HEK293 (cell line): Measurements from ENCODE around the gene MLN.

Source experiments
- CTCF ChIA-PET: fragments of 350-600 bp; formaldehyde crosslinking; extraction: SDS; loops from one replicate; lab custom pipeline; 2021; ENCODE audit warnings: antibody characterized with exemption; lab: Yijun Ruan, JAX
- POLR2A ChIA-PET: fragments of 300-600 bp; formaldehyde crosslinking; extraction: SDS; loops from one replicate; lab custom pipeline; 2020; ENCODE audit warnings: antibody characterized with exemption, inconsistent platforms; lab: Yijun Ruan, JAX
- H3K27ac ChIP-seq: fragments of 200-500 bp; sonication (Bioruptor generic); 2 replicates; pipeline ENCODE4 v1.5.1; 2014; ENCODE audit warnings: low read depth, low read length, control low read depth, inconsistent platforms; ENCODE audit errors: extremely low read depth
- H3K36me3 ChIP-seq, 2 experiments: fragments of 200-500 bp in 1 of 2; sonication (Bioruptor generic) in 1 of 2; 1 replicate in 1 of 2; 2 replicates in 1 of 2; pipeline ENCODE4 v1.5.1; 2014 to 2017; ENCODE audit warnings: inconsistent platforms in 2 of 2, low read length in 2 of 2; ENCODE audit not compliant: control insufficient read depth in 2 of 2, insufficient read depth in 1 of 2
- H3K4me1 ChIP-seq: fragments of 200-500 bp; sonication (Bioruptor generic); 2 replicates; pipeline ENCODE4 v1.5.1; 2014; ENCODE audit warnings: mild to moderate bottlenecking, low read length, inconsistent platforms; ENCODE audit not compliant: control insufficient read depth, insufficient read depth
- H3K4me3 ChIP-seq: 2 replicates; pipeline ENCODE4 v1.5.1; 2011; ENCODE audit warnings: low read depth, mild to moderate bottlenecking, control low read depth, low read length, moderate library complexity
- H3K9me3 ChIP-seq: fragments of 200-500 bp; sonication (Bioruptor generic); 2 replicates; pipeline ENCODE4 v1.5.1; 2014; ENCODE audit warnings: low read depth, low read length, inconsistent platforms; ENCODE audit not compliant: control insufficient read depth, insufficient read depth
- EGR2 ChIP-seq: fragments of 450-650 bp; formaldehyde crosslinking; IDR thresholded peaks from 2 replicates; pipeline ENCODE4 v1.5.1; 2016; ENCODE audit warnings: low read depth, missing biosample characterization, missing genetic modification characterization
- FEZF1 ChIP-seq: fragments of 450-650 bp; formaldehyde crosslinking; IDR thresholded peaks from 2 replicates; pipeline ENCODE4 v1.5.1; 2016; ENCODE audit warnings: missing biosample characterization, missing genetic modification characterization
- GLI2 ChIP-seq: fragments of 450-650 bp; formaldehyde crosslinking; IDR thresholded peaks from 2 replicates; pipeline ENCODE4; 2017; ENCODE audit warnings: missing biosample characterization, missing genetic modification characterization, low read depth, borderline replicate concordance
- HOXD13 ChIP-seq: sonication (generic); formaldehyde crosslinking; IDR thresholded peaks from 2 replicates; pipeline ENCODE4 v1.8.0; 2022; ENCODE audit warnings: missing genetic modification reagents, borderline replicate concordance
- MEIS1 ChIP-seq: sonication (generic); formaldehyde crosslinking; IDR thresholded peaks from 2 replicates; pipeline ENCODE4 v1.8.1; 2022; ENCODE audit warnings: missing genetic modification reagents, mild to moderate bottlenecking, borderline replicate concordance
- ZBTB20 ChIP-seq: fragments of 450-650 bp; formaldehyde crosslinking; IDR thresholded peaks from 2 replicates; pipeline ENCODE4 v1.5.1; 2016; ENCODE audit warnings: missing biosample characterization, missing genetic modification characterization
- ZBTB21 ChIP-seq: fragments of 450-650 bp; formaldehyde crosslinking; IDR thresholded peaks from 2 replicates; pipeline ENCODE4 v1.5.1; 2017; ENCODE audit warnings: missing biosample characterization, missing genetic modification characterization
- ZBTB26 ChIP-seq: fragments of 450-650 bp; formaldehyde crosslinking; optimal IDR thresholded peaks from 2 replicates; pipeline ENCODE3; 2016; ENCODE audit warnings: missing biosample characterization, mild to moderate bottlenecking, missing genetic modification characterization
- ZIC2 ChIP-seq: fragments of 450-650 bp; formaldehyde crosslinking; IDR thresholded peaks from 2 replicates; pipeline ENCODE4 v1.5.1; 2016; ENCODE audit warnings: missing biosample characterization, missing genetic modification characterization
- ZNF10 ChIP-seq: fragments of 450-650 bp; formaldehyde crosslinking; IDR thresholded peaks from 2 replicates; pipeline ENCODE4 v1.5.1; 2017; ENCODE audit warnings: missing biosample characterization, missing genetic modification characterization
- ZNF266 ChIP-seq: fragments of 450-650 bp; formaldehyde crosslinking; IDR thresholded peaks from 2 replicates; pipeline ENCODE4 v1.5.1; 2016; ENCODE audit warnings: missing biosample characterization, missing genetic modification characterization, low read depth
- ZNF362 ChIP-seq: fragments of 450-650 bp; formaldehyde crosslinking; IDR thresholded peaks from 2 replicates; pipeline ENCODE4 v1.5.1; 2016; ENCODE audit warnings: missing biosample characterization, missing genetic modification characterization
- ZNF513 ChIP-seq: fragments of 450-650 bp; IDR thresholded peaks from 2 replicates; pipeline ENCODE4 v1.5.1; 2018; ENCODE audit warnings: missing biosample characterization, missing genetic modification characterization
- ZNF571 ChIP-seq: fragments of 450-650 bp; formaldehyde crosslinking; IDR thresholded peaks from 2 replicates; pipeline ENCODE4 v1.5.0; 2017; ENCODE audit warnings: missing biosample characterization, missing genetic modification characterization
- ZNF580 ChIP-seq: fragments of 450-650 bp; formaldehyde crosslinking; IDR thresholded peaks from 2 replicates; pipeline ENCODE4 v1.5.1; 2016; ENCODE audit warnings: missing biosample characterization, missing genetic modification characterization
- ZNF623 ChIP-seq: fragments of 450-650 bp; formaldehyde crosslinking; IDR thresholded peaks from 2 replicates; pipeline ENCODE4 v1.5.1; 2016; ENCODE audit warnings: missing biosample characterization, missing genetic modification characterization
- ZNF629 ChIP-seq: fragments of 450-650 bp; formaldehyde crosslinking; IDR thresholded peaks from 2 replicates; pipeline ENCODE4 v1.5.1; 2017; ENCODE audit warnings: missing biosample characterization, missing genetic modification characterization
- ZNF747 ChIP-seq: fragments of 450-650 bp; formaldehyde crosslinking; IDR thresholded peaks from 2 replicates; pipeline ENCODE4 v1.5.1; 2016; ENCODE audit warnings: missing biosample characterization, missing genetic modification characterization
- TF ChIP-seq, protein P1 (sequence below): fragments of 450-650 bp; formaldehyde crosslinking; IDR thresholded peaks from 2 replicates; pipeline ENCODE4 v1.5.1; 2017; ENCODE audit warnings: missing biosample characterization, missing genetic modification characterization
- TF ChIP-seq, protein P2 (sequence below): fragments of 450-650 bp; formaldehyde crosslinking; IDR thresholded peaks from 2 replicates; pipeline ENCODE4 v1.5.1; 2016; ENCODE audit warnings: missing biosample characterization, missing genetic modification characterization
- TF ChIP-seq, protein P3 (sequence below): fragments of 450-650 bp; formaldehyde crosslinking; IDR thresholded peaks from 2 replicates; pipeline ENCODE4 v1.5.1; 2017; ENCODE audit warnings: missing biosample characterization, missing genetic modification characterization
- TF ChIP-seq, protein P4 (sequence below): fragments of 450-650 bp; formaldehyde crosslinking; IDR thresholded peaks from 2 replicates; pipeline ENCODE4 v1.5.1; 2017; ENCODE audit warnings: missing biosample characterization, missing genetic modification characterization

The MLN gene

DNA sequence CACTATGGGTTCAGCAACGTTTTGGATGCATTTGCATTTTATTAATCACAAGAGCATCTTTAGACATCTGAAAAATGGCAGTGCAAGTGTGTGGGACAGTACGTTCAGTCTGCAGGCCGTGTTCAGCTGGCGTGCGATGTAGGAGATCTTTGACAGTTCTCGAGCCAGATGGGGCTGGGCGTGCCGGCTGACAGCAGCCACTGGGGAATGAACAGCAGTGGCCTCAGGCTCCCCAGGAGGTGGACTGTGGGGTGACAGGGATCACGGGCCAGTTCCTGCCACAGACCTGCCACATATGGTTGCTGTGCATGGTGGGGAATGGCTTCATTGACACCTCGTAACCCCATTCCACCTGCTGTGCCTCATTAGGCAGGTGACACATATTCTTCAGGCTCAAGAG, 16.4 kb upstream of the MLN start:
- H3K36me3 ChIP-seq = no peaks in the 10 kb centered on the region
- H3K4me1 ChIP-seq = no peaks in the 10 kb centered on the region
- ChIA-PET POLR2A (no interaction called here), CTCF (interaction anchor here (1.2 to 1.3 kb wide), 2 partner anchors 49 to 235 kb away, joined by 3 to 5 read pairs; no protein-coding TSS in a partner anchor)
- H3K4me3 ChIP-seq = no peak overlapping the region
- TF ChIP-seq ZIC2 (tag by site-specific recombination) (peak; percentile 75), ZNF623 (tag by site-specific recombination) (no peak), EGR2 (tag by site-specific recombination) (no peak), ZBTB26 (tag by site-specific recombination) (no peak)
- TF ChIP-seq, all 188 proteins: peak for 1
- Histone ChIP-seq H3K27ac (no peak overlapping the region), H3K9me3 (no peaks in the 10 kb centered on the region)

DNA sequence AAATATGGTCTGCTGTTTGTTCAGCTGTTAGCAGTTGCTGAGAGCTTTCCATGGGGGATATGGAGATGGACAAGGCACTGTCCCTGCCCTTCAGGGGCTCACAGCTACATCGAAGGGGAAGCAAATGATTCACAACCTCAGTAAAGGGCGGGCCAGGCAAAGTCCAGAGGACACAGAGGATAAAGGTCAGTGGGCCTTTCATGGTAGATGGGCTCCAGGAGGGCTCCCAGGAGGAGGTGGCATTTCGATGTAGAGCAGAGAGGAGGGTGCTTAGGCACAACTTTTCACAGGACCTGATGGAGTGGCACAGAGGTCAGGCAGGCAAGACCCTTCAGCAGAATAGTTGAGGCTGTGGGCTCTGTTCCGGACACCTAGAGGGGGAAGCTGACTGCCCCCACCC, 15.2 kb upstream of the MLN start:
- ChIA-PET CTCF (interaction anchor here (0.6 to 1.8 kb wide), 6 partner anchors 48 to 236 kb away, joined by 3 to 5 read pairs (median 3); no protein-coding TSS in a partner anchor), POLR2A (no interaction called here)
- no peak overlapping the region for H3K4me3 ChIP-seq
- no peaks in the 10 kb centered on the region for H3K9me3 ChIP-seq
- H3K36me3 ChIP-seq = no peaks in the 10 kb centered on the region
- TF ChIP-seq, protein P1, sequence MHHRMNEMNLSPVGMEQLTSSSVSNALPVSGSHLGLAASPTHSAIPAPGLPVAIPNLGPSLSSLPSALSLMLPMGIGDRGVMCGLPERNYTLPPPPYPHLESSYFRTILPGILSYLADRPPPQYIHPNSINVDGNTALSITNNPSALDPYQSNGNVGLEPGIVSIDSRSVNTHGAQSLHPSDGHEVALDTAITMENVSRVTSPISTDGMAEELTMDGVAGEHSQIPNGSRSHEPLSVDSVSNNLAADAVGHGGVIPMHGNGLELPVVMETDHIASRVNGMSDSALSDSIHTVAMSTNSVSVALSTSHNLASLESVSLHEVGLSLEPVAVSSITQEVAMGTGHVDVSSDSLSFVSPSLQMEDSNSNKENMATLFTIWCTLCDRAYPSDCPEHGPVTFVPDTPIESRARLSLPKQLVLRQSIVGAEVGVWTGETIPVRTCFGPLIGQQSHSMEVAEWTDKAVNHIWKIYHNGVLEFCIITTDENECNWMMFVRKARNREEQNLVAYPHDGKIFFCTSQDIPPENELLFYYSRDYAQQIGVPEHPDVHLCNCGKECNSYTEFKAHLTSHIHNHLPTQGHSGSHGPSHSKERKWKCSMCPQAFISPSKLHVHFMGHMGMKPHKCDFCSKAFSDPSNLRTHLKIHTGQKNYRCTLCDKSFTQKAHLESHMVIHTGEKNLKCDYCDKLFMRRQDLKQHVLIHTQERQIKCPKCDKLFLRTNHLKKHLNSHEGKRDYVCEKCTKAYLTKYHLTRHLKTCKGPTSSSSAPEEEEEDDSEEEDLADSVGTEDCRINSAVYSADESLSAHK (tag by site-specific recombination) = no peak
- TF ChIP-seq, protein P2, sequence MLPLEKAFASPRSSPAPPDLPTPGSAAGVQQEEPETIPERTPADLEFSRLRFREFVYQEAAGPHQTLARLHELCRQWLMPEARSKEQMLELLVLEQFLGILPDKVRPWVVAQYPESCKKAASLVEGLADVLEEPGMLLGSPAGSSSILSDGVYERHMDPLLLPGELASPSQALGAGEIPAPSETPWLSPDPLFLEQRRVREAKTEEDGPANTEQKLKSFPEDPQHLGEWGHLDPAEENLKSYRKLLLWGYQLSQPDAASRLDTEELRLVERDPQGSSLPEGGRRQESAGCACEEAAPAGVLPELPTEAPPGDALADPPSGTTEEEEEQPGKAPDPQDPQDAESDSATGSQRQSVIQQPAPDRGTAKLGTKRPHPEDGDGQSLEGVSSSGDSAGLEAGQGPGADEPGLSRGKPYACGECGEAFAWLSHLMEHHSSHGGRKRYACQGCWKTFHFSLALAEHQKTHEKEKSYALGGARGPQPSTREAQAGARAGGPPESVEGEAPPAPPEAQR (tag by site-specific recombination) = no peak
- no peak for TF ChIP-seq GLI2 (tag by site-specific recombination)
- no peak for TF ChIP-seq HOXD13
- TF ChIP-seq, protein P3, sequence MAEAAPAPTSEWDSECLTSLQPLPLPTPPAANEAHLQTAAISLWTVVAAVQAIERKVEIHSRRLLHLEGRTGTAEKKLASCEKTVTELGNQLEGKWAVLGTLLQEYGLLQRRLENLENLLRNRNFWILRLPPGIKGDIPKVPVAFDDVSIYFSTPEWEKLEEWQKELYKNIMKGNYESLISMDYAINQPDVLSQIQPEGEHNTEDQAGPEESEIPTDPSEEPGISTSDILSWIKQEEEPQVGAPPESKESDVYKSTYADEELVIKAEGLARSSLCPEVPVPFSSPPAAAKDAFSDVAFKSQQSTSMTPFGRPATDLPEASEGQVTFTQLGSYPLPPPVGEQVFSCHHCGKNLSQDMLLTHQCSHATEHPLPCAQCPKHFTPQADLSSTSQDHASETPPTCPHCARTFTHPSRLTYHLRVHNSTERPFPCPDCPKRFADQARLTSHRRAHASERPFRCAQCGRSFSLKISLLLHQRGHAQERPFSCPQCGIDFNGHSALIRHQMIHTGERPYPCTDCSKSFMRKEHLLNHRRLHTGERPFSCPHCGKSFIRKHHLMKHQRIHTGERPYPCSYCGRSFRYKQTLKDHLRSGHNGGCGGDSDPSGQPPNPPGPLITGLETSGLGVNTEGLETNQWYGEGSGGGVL (tag by site-specific recombination) = no peak
- no peak for TF ChIP-seq MEIS1
- TF ChIP-seq ZNF10 = no peak
- no peak for TF ChIP-seq ZNF362 (tag by site-specific recombination)
- TF ChIP-seq ZNF513 = no peak
- TF ChIP-seq ZNF629 = no peak
- TF ChIP-seq ZNF747 (tag by site-specific recombination) = no peak
- no peak for TF ChIP-seq ZNF571 (tag by site-specific recombination)
- no peak for TF ChIP-seq FEZF1
- TF ChIP-seq ZBTB21 (tag by site-specific recombination) = no peak
- TF ChIP-seq ZBTB20 (tag by site-specific recombination) = no peak
- no peak for TF ChIP-seq ZNF580 (tag by site-specific recombination)
- TF ChIP-seq, protein P4, sequence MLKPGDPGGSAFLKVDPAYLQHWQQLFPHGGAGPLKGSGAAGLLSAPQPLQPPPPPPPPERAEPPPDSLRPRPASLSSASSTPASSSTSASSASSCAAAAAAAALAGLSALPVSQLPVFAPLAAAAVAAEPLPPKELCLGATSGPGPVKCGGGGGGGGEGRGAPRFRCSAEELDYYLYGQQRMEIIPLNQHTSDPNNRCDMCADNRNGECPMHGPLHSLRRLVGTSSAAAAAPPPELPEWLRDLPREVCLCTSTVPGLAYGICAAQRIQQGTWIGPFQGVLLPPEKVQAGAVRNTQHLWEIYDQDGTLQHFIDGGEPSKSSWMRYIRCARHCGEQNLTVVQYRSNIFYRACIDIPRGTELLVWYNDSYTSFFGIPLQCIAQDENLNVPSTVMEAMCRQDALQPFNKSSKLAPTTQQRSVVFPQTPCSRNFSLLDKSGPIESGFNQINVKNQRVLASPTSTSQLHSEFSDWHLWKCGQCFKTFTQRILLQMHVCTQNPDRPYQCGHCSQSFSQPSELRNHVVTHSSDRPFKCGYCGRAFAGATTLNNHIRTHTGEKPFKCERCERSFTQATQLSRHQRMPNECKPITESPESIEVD = no peak
- TF ChIP-seq ZNF266 (tag by site-specific recombination) = no peak
- no peak overlapping the region for H3K27ac ChIP-seq
- H3K4me1 ChIP-seq = no peaks in the 10 kb centered on the region
